GM12891 (cell line): ENCODE data around the gene SLC25A21.
"Not testable (repeated sequence)": the region's sequence is repeated elsewhere in the genome, so short reads cannot be mapped to it uniquely, and the experiment has no call there.

ENCODE experiments used
- POLR2A ChIP-seq: IDR thresholded peaks from 2 replicates; pipeline ENCODE4 v1.6.1; 2011; ENCODE audit warnings: low read depth, low read length, control low read depth
- POLR2AphosphoS5 ChIP-seq: IDR thresholded peaks from 2 replicates; pipeline ENCODE4 v1.6.1; 2011; ENCODE audit warnings: low read depth, low read length, control low read depth
- POU2F2 ChIP-seq: IDR thresholded peaks from 2 replicates; pipeline ENCODE4 v1.6.1; 2011; ENCODE audit warnings: low read depth, mild to moderate bottlenecking, control low read depth, low read length, moderate library complexity
- SPI1 ChIP-seq: IDR thresholded peaks from 2 replicates; pipeline ENCODE4 v1.6.1; 2011; ENCODE audit warnings: low read depth, low read length, control low read depth
- TAF1 ChIP-seq: IDR thresholded peaks from 2 replicates; pipeline ENCODE4 v1.6.1; 2011; ENCODE audit warnings: low read depth, low read length, control low read depth

- not testable (repeated sequence) for TF ChIP-seq POLR2AphosphoS5, POLR2A, TAF1, POU2F2, SPI1
Observed at GRCh38 chr14:37180886-37181285, 8.5 kb upstream of the SLC25A21 start.
